Measurements from ENCODE around the gene GOSR1.
"Not testable (repeated sequence)": the region's sequence is repeated elsewhere in the genome, so short reads cannot be mapped to it uniquely, and the experiment has no call there.

The GOSR1 gene

GRCh38 chr17:30506481-30506880, 29.3 kb downstream of the GOSR1 start:
- DNase-seq, result no peak

DNA sequence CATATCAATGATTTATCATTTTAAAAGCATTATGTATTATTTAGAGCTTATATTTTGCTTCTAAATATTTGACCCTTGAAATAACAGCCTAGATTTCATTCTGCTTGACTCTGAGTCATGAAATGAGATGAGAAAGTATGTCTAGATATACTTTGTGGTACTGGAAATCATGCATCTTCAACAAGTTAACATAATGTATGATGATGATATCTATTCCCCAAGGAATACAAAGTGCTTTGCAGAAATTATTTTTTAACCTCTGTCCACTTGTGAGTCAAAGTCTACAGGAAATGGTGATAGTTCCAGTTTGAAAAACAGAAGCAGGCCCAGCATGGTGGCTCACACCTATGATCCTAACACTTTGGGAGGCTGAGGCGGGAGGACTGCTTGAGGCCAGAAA, 36.1 kb downstream of the GOSR1 start:
- DNase-seq, result no peak

- no peak for DNase-seq
Observed at GRCh38 chr17:30514895-30515596, 37.8 kb downstream of the GOSR1 start.

DNA sequence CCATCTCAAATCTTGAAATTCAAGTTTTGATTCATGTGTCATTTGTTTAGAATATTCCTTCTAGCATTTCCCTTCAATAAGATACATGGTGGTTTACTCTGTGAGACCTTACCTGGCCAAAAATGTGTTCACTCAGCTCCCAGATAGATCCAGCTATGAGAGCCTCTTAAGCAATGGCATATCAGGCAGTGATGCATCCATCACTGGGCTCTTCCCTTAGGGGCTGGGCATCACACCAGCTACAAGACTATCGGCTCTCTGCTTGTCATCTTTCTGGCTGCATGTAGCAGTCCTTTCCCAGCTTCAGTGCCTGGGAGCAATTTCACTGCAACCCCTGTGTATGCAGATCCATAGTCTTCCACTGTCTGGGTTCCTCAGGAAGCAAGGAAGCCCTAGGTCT, 40.6 kb downstream of the GOSR1 start:
- no peak for DNase-seq

DNA sequence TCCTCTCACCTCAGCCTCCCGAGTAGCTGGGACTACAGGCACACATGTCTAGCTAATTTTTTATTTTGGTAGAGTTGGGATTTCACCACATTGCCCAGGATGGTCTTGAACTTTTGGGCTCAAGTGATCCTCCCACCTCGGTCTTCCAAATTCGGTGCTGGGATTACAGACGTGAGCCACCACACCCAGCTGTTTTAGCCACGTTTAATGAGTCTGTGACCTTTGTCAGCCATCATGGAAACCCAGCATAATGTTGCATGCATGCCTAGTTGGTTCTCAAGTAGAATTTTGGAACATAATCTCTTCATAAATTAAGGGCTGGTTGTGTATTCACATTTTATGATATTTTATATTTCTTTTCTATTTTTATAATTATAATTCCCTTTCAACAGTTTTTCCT, 42.0 kb downstream of the GOSR1 start:
- DNase-seq, result no peak

DNA sequence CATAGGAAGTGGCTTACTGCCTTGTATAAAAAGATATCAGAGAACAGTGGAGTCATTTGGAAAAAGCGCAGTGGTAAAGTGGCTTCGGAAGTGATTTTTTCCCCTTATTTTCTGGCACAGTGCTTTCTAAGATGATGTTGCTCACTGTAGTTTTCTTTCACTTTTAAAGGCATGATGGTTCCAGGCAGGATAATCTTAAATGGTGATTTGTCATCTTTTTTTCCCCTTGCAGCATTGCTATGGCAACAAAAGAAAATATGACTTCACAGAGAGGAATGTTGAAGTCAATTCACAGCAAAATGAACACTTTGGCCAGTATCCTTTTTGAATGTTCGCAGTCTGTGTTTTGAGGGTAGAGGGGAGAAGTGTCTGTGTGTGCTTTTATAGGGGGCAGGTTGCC, 42.5 kb downstream of the GOSR1 start:
- no peak for DNase-seq

GRCh38 chr17:30520436-30520835, 43.2 kb downstream of the GOSR1 start:
- no peak for DNase-seq

DNA sequence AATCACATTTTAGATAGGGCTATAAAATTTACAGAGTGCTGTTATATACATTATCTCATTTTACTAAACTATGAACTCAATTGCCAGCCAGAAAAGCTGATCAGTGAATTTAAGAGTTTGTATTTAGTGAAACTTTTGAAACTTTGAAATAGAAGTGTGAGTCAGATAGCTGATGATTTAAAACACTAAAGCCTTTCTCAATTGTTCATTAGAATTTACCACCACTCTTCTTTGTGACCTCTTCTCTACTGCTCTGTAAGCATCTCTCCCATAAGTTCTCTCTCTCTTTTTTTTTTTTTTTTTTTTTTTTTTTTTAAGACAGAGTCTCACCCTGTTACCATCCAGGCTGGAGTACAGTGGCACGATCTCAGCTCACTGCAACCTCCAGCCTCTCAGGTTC, 43.7 kb downstream of the GOSR1 start:
- DNase-seq, result no peak

DNA sequence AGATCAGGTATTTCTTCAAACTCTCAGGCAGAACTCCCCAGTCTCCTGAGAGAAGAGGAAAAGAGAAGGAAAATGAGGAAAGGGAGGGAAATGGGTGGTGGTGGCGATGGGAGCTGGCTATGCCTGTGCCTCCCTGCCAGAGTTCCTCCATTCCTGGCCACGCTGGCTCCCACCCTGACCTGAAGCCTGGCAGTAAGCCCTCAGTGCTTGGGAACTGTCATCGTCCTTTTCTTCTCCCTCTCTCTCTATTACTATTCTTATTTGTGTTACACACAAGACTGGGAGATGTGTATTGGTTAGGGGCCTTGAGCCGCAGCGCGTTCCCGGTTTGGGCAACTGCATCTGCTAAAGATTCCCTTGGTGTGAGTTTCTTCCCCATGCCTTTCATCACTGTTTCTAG, 44.6 kb downstream of the GOSR1 start:
- no peak for DNase-seq

DNA sequence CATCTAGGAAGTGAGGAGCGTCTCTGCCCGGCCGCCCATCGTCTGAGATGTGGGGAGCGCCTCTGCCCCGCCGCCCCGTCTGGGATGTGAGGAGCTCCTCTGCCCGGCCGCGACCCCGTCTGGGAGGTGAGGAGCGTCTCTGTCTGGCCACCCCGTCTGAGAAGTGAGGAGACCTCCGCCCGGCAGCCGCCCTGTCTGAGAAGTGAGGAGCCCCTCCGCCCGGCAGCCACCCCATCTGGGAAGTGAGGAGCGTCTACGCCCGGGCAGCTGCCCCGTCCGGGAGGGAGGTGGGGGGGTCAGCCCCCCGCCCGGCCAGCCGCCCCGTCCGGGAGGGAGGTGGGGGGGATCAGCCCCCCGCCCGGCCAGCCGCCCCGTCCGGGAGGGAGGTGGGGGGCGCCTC, 46.0 kb downstream of the GOSR1 start:
- DNase-seq, result not testable (repeated sequence)

- no peak for DNase-seq
Observed at GRCh38 chr17:30524847-30525246, 47.6 kb downstream of the GOSR1 start.

- DNase-seq, result no peak
Observed at GRCh38 chr17:30526401-30526800, 49.2 kb downstream of the GOSR1 start.

DNA sequence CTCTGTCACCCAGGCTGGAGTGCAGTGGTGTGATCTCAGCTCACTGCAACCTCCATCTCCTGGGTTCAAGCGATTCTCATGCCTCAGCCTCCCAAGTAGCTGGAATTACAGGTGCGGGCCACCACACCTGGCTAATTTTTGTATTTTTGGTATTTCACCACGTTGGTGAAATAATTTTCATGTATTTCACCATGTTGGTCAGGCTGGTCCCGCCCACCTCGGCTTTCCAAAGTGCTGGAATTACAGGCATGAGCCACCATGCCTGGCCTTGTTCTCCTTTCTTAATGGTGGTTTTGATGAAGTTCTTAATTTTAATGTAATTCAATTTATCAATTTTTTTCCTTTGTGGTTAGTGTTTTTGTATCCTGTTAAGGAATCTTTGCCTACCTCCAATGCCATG, 51.5 kb downstream of the GOSR1 start:
- not testable (repeated sequence) for DNase-seq

- DNase-seq, result no peak
Observed at GRCh38 chr17:30530346-30531025, 53.3 kb downstream of the GOSR1 start.

DNA sequence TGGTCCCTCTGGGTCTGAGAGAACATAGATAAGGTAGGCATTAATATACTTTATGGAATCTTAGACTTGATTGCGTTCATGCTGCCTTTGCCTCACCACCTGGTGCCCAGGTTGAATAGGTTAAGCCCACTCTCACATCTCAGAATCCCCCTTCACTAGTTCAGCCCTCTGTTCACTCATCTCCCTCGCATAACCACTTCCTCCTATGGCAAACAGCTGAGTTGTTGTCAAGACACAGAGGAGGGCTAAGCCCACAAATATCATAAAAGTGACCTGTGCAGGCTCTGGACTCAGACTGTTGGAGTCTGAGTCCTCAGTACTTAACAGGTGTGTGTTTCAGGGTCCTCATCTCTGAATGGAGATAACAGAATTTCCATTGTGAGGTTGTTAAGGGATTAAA, 55.7 kb downstream of the GOSR1 start:
- no peak for DNase-seq

GRCh38 chr17:30534298-30534697, 57.1 kb downstream of the GOSR1 start:
- no peak for DNase-seq

GRCh38 chr17:30534938-30535921, 58.0 kb downstream of the GOSR1 start:
- DNase-seq, result no peak

DNA sequence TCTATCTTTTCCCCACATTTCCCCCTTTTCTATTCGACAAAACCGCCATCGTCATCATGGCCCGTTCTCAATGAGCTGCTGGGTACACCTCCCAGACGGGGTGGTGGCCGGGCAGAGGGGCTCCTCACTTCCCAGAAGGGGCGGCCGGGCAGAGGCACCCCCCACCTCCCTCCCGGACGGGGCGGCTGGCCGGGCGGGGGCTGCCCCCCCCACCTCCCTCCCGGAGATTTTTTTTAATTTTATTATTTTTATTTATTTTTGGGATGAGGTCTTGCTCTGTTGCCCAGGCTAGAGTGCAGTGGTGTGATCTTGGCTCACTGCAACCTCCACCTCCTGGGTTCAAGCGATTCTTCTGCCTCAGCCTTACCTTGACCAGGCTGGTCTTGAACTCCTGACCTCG, 59.6 kb downstream of the GOSR1 start:
- DNase-seq, result not testable (repeated sequence)

DNA sequence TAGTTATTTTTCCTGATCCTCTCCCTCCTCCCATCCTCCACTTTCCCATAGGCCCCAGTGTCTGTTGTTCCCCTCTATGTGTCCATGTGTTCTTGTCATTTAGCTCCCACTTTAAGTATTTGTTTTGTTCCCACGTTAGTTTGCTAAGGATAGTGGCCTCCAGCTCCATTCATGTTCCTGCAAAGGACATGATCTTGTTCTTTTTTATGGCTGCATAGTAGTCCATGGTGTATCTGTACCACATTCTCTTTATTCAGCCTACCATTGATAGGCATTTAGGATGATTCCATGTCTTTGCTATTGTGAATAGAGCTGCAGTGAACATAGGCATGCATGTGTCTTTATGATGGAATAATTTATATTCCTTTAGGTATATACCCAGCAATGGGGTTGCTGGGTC, 60.5 kb downstream of the GOSR1 start:
- not testable (repeated sequence) for DNase-seq

GRCh38 chr17:30541802-30542201, 64.6 kb downstream of the GOSR1 start:
- DNase-seq, result no peak

DNA sequence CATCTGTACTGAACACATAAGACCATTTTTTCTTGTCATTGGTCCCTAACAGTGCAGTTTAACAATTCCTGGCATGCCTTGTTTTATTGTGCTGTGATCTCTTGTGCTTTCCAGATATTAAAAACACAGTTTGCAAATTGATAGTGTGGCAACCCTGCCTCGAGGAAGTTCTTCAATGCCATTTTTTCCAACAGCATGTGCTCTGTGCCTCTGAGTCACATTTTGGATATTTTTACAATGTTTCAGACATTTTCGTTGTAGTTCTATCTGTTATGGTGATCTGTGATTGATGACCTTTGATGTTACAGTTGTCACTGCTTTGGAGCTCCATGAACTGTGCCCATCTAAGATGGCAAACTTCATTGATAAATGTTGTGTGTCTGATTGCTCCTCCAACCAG, 66.2 kb downstream of the GOSR1 start:
- DNase-seq, result no peak

DNA sequence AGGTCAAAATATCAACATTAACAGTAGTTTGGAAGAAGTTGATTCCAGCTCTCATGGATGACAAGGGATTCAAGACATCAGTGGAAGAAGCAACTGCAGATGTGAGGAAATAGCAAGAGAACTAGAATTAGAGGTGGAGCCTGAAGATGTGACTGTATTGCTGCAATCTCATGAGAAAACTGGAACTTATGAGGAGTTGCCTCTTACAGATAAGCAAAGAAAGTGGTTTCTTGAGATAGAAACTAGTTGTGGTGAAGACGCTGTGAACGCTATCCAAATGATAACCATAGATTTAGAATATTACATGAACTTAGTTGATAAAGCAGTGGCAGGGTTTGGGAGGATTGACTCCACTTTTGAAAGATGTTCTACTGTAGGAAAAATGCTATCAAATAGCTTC, 67.8 kb downstream of the GOSR1 start:
- no peak for DNase-seq

- no peak for DNase-seq
Observed at GRCh38 chr17:30547778-30548573, 70.8 kb downstream of the GOSR1 start.

All from NCI-H2029 treated with DMSO at 0.1 percent for 48 hours (cell line).